SK-N-SH treated with all-trans-retinoic acid at 6 μM for 48 hours (cell line): ENCODE measurements around the gene LMO7.
"Not testable (repeated sequence)": the region's sequence is repeated elsewhere in the genome, so short reads cannot be mapped to it uniquely, and the experiment has no call there.

Experiments used
- ATAC-seq: fragments of 200-7000 bp; cut with Tn5 transposase; 3 replicates; pipeline ENCODE4 v1.9.1; 2020; ENCODE audit warnings: mild to moderate bottlenecking, moderate library complexity
- ARNTL ChIP-seq: fragments of 450-650 bp; formaldehyde crosslinking; IDR thresholded peaks from 2 replicates; pipeline ENCODE4 v1.5.0; 2020; ENCODE audit warnings: low read depth, mild to moderate bottlenecking, moderate library complexity, borderline replicate concordance
- BACH2 ChIP-seq: fragments of 250-450 bp; sonication (Bioruptor Pico); IDR thresholded peaks from 2 replicates; pipeline ENCODE4 v1.9.0; 2021; ENCODE audit warnings: mild to moderate bottlenecking, borderline replicate concordance
- CREB5 ChIP-seq: fragments of 250-450 bp; sonication (Bioruptor Pico); IDR thresholded peaks from 2 replicates; pipeline ENCODE4 v1.5.1; 2020; ENCODE audit warnings: low read depth, mild to moderate bottlenecking, moderate library complexity
- CSRNP3 ChIP-seq: fragments of 250-450 bp; sonication (Bioruptor Pico); IDR thresholded peaks from 2 replicates; pipeline ENCODE4 v1.5.1; 2021; ENCODE audit warnings: mild to moderate bottlenecking, moderate library complexity
- ESRRG ChIP-seq: fragments of 250-450 bp; sonication (Bioruptor Pico); IDR thresholded peaks from 2 replicates; pipeline ENCODE4 v1.6.1; 2021; ENCODE audit warnings: mild to moderate bottlenecking
- GLIS3 ChIP-seq: fragments of 250-450 bp; sonication (Bioruptor Pico); IDR thresholded peaks from 2 replicates; pipeline ENCODE4 v1.5.0; 2020; ENCODE audit warnings: mild to moderate bottlenecking, moderate library complexity
- ISL1 ChIP-seq: fragments of 250-450 bp; sonication (Bioruptor Pico); IDR thresholded peaks from 2 replicates; pipeline ENCODE4 v2.1.2; 2022; ENCODE audit warnings: mild to moderate bottlenecking, moderate library complexity
- OSR1 ChIP-seq: fragments of 250-450 bp; sonication (Bioruptor Pico); IDR thresholded peaks from 2 replicates; pipeline ENCODE4 v1.8.0; 2022; ENCODE audit warnings: moderate library complexity, mild to moderate bottlenecking, inconsistent platforms
- PATZ1 ChIP-seq: fragments of 250-450 bp; sonication (Bioruptor Pico); IDR thresholded peaks from 2 replicates; pipeline ENCODE4 v1.8.0; 2020; ENCODE audit warnings: mild to moderate bottlenecking, moderate library complexity, borderline replicate concordance
- POU6F1 ChIP-seq: fragments of 250-450 bp; sonication (Bioruptor Pico); IDR thresholded peaks from 2 replicates; pipeline ENCODE4 v1.8.0; 2021; ENCODE audit warnings: low read depth, mild to moderate bottlenecking, moderate library complexity, borderline replicate concordance
- PPARA ChIP-seq: fragments of 250-450 bp; sonication (Bioruptor Pico); IDR thresholded peaks from 2 replicates; pipeline ENCODE4 v1.5.0; 2020; ENCODE audit warnings: mild to moderate bottlenecking, borderline replicate concordance
- RARB ChIP-seq: fragments of 250-450 bp; sonication (Bioruptor Pico); IDR thresholded peaks from 2 replicates; pipeline ENCODE4 v1.8.0; 2021; ENCODE audit warnings: mild to moderate bottlenecking, moderate library complexity
- SNAI2 ChIP-seq: fragments of 250-450 bp; sonication (Bioruptor Pico); IDR thresholded peaks from 2 replicates; pipeline ENCODE4 v1.5.0; 2020; ENCODE audit warnings: mild to moderate bottlenecking, moderate library complexity
- TCF4 ChIP-seq: fragments of 250-450 bp; sonication (Bioruptor Pico); IDR thresholded peaks from 2 replicates; pipeline ENCODE4 v1.8.0; 2021; ENCODE audit warnings: mild to moderate bottlenecking, moderate library complexity, borderline replicate concordance
- TOX ChIP-seq: fragments of 250-450 bp; sonication (Bioruptor Pico); IDR thresholded peaks from 2 replicates; pipeline ENCODE4 v1.8.0; 2021; ENCODE audit warnings: mild to moderate bottlenecking, moderate library complexity, borderline replicate concordance
- TSHZ2 ChIP-seq: fragments of 250-450 bp; sonication (Bioruptor Pico); IDR thresholded peaks from 2 replicates; pipeline ENCODE4 v1.5.0; 2020; ENCODE audit warnings: mild to moderate bottlenecking, moderate library complexity
- ZC3H10 ChIP-seq: fragments of 250-450 bp; sonication (Bioruptor Pico); IDR thresholded peaks from 2 replicates; pipeline ENCODE4 v1.5.1; 2021; ENCODE audit warnings: mild to moderate bottlenecking, moderate library complexity
- ZFP3 ChIP-seq: fragments of 250-450 bp; sonication (Bioruptor Pico); IDR thresholded peaks from 2 replicates; pipeline ENCODE4 v1.5.0; 2020; ENCODE audit warnings: mild to moderate bottlenecking, moderate library complexity
- ZFP30 ChIP-seq: fragments of 450-650 bp; formaldehyde crosslinking; IDR thresholded peaks from 2 replicates; pipeline ENCODE4 v1.5.0; 2022; ENCODE audit warnings: mild to moderate bottlenecking, moderate library complexity
- ZNF565 ChIP-seq: fragments of 450-650 bp; formaldehyde crosslinking; conservative IDR thresholded peaks from 2 replicates; pipeline ENCODE4 v1.5.0; 2020; ENCODE audit warnings: low read depth, mild to moderate bottlenecking, moderate library complexity
- ZNF70 ChIP-seq: fragments of 450-650 bp; formaldehyde crosslinking; IDR thresholded peaks from 2 replicates; pipeline ENCODE4 v1.5.0; 2020; ENCODE audit warnings: mild to moderate bottlenecking, moderate library complexity
- ZNF8 ChIP-seq: fragments of 450-650 bp; formaldehyde crosslinking; IDR thresholded peaks from 2 replicates; pipeline ENCODE4 v1.5.0; 2020; ENCODE audit warnings: mild to moderate bottlenecking, moderate library complexity

The LMO7 gene

GRCh38 chr13:75779393-75779792 is 143.3 kb downstream of the LMO7 start:
- no peak for ATAC-seq
- TF ChIP-seq POU6F1 (CRISPR knock-in tag) (no peak), ZNF8 (CRISPR knock-in tag) (no peak), RARB (no peak), CSRNP3 (CRISPR knock-in tag) (no peak), PATZ1 (CRISPR knock-in tag) (no peak), ZFP30 (CRISPR knock-in tag) (no peak), TSHZ2 (no peak), CREB5 (no peak), ARNTL (no peak), PPARA (CRISPR knock-in tag) (no peak), ZC3H10 (no peak), GLIS3 (no peak), SNAI2 (CRISPR knock-in tag) (no peak), TOX (CRISPR knock-in tag) (no peak), BACH2 (CRISPR knock-in tag) (no peak), TCF4 (CRISPR knock-in tag) (no peak), ZFP3 (no peak), OSR1 (CRISPR knock-in tag) (no peak), ESRRG (no peak)

- not testable (repeated sequence) for ATAC-seq
Observed at GRCh38 chr13:75780103-75780502, 144.0 kb downstream of the LMO7 start.

GRCh38 chr13:75782985-75783384 is 146.9 kb downstream of the LMO7 start:
- TF ChIP-seq PPARA (CRISPR knock-in tag) (no peak), TSHZ2 (no peak), RARB (no peak), ZNF565 (CRISPR knock-in tag) (no peak), ISL1 (CRISPR knock-in tag) (no peak), POU6F1 (CRISPR knock-in tag) (no peak), ZNF8 (CRISPR knock-in tag) (no peak), ZFP30 (CRISPR knock-in tag) (no peak), ZFP3 (no peak), ZNF70 (CRISPR knock-in tag) (no peak), ARNTL (no peak)
- ATAC-seq: no peak
